Coronary artery (tissue), 2 donors: Measurements from ENCODE around the gene HSPA12A.

Experiments
- DNase-seq: peaks from one replicate; pipeline ENCODE4 v3.0.0-alpha.2; 2017; ENCODE audit warnings: low spot score
- H3K27ac ChIP-seq, 2 donors: fragments of 200-600 bp; sonication (generic); one replicate each; pipeline ENCODE4 v1.5.1; 2016 to 2019
- H3K4me3 ChIP-seq: fragments of 200-600 bp; sonication (generic); 2 replicates; pipeline ENCODE4 v1.5.1; 2016; ENCODE audit warnings: mild to moderate bottlenecking, moderate library complexity
- CTCF ChIP-seq: fragments of 200-600 bp; sonication (generic); IDR thresholded peaks from one replicate; pipeline ENCODE4 v1.5.1; 2019; ENCODE audit warnings: antibody characterized with exemption

Gene HSPA12A

GRCh38 chr10:116706281-116706680 is 36.1 kb downstream of the HSPA12A start:
- DNase-seq: no peak
- TF ChIP-seq CTCF: no peak
- H3K27ac ChIP-seq: no peak overlapping the region
- no peak overlapping the region for H3K4me3 ChIP-seq

GRCh38 chr10:116705498-116705897 is 36.9 kb downstream of the HSPA12A start:
- DNase-seq: no peak
- H3K27ac ChIP-seq: no peak overlapping the region
- no peak for TF ChIP-seq CTCF
- H3K4me3 ChIP-seq: no peak overlapping the region

- no peak for DNase-seq
- no peak overlapping the region for H3K27ac ChIP-seq
- no peak for TF ChIP-seq CTCF
- no peak overlapping the region for H3K4me3 ChIP-seq
Observed at GRCh38 chr10:116704926-116705325, 37.4 kb downstream of the HSPA12A start.

- no peak for TF ChIP-seq CTCF
- H3K27ac ChIP-seq: no peak overlapping the region
- H3K4me3 ChIP-seq: no peak overlapping the region
- DNase-seq: no peak
Observed at GRCh38 chr10:116702165-116702564, 40.2 kb downstream of the HSPA12A start.

- DNase-seq: no peak
- Histone ChIP-seq H3K27ac (no peak overlapping the region), H3K4me3 (no peak overlapping the region)
- TF ChIP-seq CTCF: no peak
Observed at GRCh38 chr10:116699471-116700150, 42.8 kb downstream of the HSPA12A start.

- Histone ChIP-seq H3K4me3 (no peak overlapping the region), H3K27ac (no peak overlapping the region)
- no peak for DNase-seq
- TF ChIP-seq CTCF: no peak
Observed at GRCh38 chr10:116699049-116699448, 43.3 kb downstream of the HSPA12A start.

- DNase-seq: no peak
- no peak overlapping the region for H3K27ac ChIP-seq
- H3K4me3 ChIP-seq: no peak overlapping the region
- no peak for TF ChIP-seq CTCF
Observed at GRCh38 chr10:116698364-116698763, 44.0 kb downstream of the HSPA12A start.
